ENCODE data around the gene SLC25A27.

DNA sequence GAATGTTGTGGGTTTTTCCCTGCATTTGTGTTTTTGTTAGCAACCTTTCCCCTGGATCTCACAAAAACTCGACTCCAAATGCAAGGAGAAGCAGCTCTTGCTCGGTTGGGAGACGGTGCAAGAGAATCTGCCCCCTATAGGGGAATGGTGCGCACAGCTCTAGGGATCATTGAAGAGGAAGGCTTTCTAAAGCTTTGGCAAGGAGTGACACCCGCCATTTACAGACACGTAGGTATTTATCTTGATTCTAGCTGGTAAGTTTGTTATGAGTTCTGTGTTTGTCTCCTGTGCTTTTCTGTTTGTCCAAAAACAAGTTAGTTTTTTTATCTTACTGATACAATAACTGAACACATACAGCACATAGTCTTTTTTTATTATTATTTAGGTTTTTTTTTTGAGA lies 3.0 kb downstream of the SLC25A27 start:
- TF ChIP-seq, protein P1, sequence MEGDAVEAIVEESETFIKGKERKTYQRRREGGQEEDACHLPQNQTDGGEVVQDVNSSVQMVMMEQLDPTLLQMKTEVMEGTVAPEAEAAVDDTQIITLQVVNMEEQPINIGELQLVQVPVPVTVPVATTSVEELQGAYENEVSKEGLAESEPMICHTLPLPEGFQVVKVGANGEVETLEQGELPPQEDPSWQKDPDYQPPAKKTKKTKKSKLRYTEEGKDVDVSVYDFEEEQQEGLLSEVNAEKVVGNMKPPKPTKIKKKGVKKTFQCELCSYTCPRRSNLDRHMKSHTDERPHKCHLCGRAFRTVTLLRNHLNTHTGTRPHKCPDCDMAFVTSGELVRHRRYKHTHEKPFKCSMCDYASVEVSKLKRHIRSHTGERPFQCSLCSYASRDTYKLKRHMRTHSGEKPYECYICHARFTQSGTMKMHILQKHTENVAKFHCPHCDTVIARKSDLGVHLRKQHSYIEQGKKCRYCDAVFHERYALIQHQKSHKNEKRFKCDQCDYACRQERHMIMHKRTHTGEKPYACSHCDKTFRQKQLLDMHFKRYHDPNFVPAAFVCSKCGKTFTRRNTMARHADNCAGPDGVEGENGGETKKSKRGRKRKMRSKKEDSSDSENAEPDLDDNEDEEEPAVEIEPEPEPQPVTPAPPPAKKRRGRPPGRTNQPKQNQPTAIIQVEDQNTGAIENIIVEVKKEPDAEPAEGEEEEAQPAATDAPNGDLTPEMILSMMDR (IDR thresholded peaks at IDR 0.05), result peak in 5 of 12 donors; percentile 6 to 39 (median 16)
- no peak for TF ChIP-seq POLR2A (IDR thresholded peaks at IDR 0.05)

Data from heart left ventricle (tissue), 13 donors.